HG03135 (cell line): ENCODE measurements around the gene ADAMTSL2.

Experiments used
- ATAC-seq: cut with Tn5 transposase; IDR thresholded peaks from one replicate; pipeline ENCODE4 v1.9.1; 2021; ENCODE audit warnings: mild to moderate bottlenecking, moderate library complexity; ENCODE audit not compliant: unreplicated experiment

ADAMTSL2 gene

GRCh38 chr9:133571896-133572595, 37.5 kb downstream of the ADAMTSL2 start:
- no peak for ATAC-seq

GRCh38 chr9:133572821-133573361, 38.4 kb downstream of the ADAMTSL2 start:
- ATAC-seq = no peak

GRCh38 chr9:133573791-133574515, 39.4 kb downstream of the ADAMTSL2 start:
- no peak for ATAC-seq

GRCh38 chr9:133574771-133575170, 40.3 kb downstream of the ADAMTSL2 start:
- no peak for ATAC-seq

- no peak for ATAC-seq
Measured at GRCh38 chr9:133575186-133576030, 40.9 kb downstream of the ADAMTSL2 start.

- ATAC-seq = no peak
Measured at GRCh38 chr9:133576031-133576874, 41.7 kb downstream of the ADAMTSL2 start.

GRCh38 chr9:133576875-133577736, 42.6 kb downstream of the ADAMTSL2 start:
- ATAC-seq = no peak

GRCh38 chr9:133577737-133578112, 43.2 kb downstream of the ADAMTSL2 start:
- ATAC-seq = no peak

- no peak for ATAC-seq
Measured at GRCh38 chr9:133578524-133579441, 44.3 kb downstream of the ADAMTSL2 start.

GRCh38 chr9:133579601-133580418, 45.3 kb downstream of the ADAMTSL2 start:
- no peak for ATAC-seq

GRCh38 chr9:133580419-133580738, 45.9 kb downstream of the ADAMTSL2 start:
- ATAC-seq = no peak

GRCh38 chr9:133581011-133581410, 46.5 kb downstream of the ADAMTSL2 start:
- ATAC-seq = no peak

- ATAC-seq = no peak
Measured at GRCh38 chr9:133581513-133582343, 47.2 kb downstream of the ADAMTSL2 start.

GRCh38 chr9:133582501-133583045, 48.1 kb downstream of the ADAMTSL2 start:
- ATAC-seq = no peak

- ATAC-seq = no peak
Measured at GRCh38 chr9:133583111-133583510, 48.6 kb downstream of the ADAMTSL2 start.

GRCh38 chr9:133583586-133583985, 49.1 kb downstream of the ADAMTSL2 start:
- ATAC-seq = no peak

GRCh38 chr9:133584167-133584558, 49.7 kb downstream of the ADAMTSL2 start:
- no peak for ATAC-seq
